ENCODE results near the gene F10. TPM values are rescaled to one million over a fixed set of nuclear protein-coding genes. Genes with fewer than 3 reads are reported as not detected.

The F10 gene
- 8.9 TPM for total RNA-seq
- long read RNA-seq, transcript F10-202 (8 exons, 1,517 nt): major isoform, 13 of 33 reads
- long read RNA-seq, partial matches to known transcripts: 14 of 33 reads
- long read RNA-seq, other reads (novel, unspliced or antisense): 3 of 33 reads

- Histone ChIP-seq H3K36me3 (no peaks in the 10 kb centered on the region), H3K27me3 (ENCODE audit: low read depth) (no peaks in the 10 kb centered on the region), H3K4me1 (no peaks in the 10 kb centered on the region), H3K4me3 (peak within 1 kb of the TSS; percentile 43), H3K9me3 (no peaks in the 10 kb centered on the region), H3K27ac (peak within 1 kb of the TSS; percentile 67)
- TF ChIP-seq CTCF (IDR thresholded peaks at IDR 0.05): no peak
- intact Hi-C loops (cut with DNase I): no loop called here
- peak; percentile 48 for DNase-seq
- ATAC-seq: peak; percentile 58 to 62
Measured at GRCh38 chr13:113122550-113123225, at the start of gene F10. TSS of gene F10 (plus strand) at chr13:113122799. CDS start at chr13:113122856, 57 bp downstream.

- Histone ChIP-seq H3K27ac (no peak overlapping the region), H3K9me3 (no peaks in the 10 kb centered on the region), H3K27me3 (ENCODE audit: low read depth) (no peaks in the 10 kb centered on the region), H3K4me3 (no peak overlapping the region), H3K4me1 (no peaks in the 10 kb centered on the region), H3K36me3 (peaks cover 47% of the 10 kb centered on the region)
- intact Hi-C loops (cut with DNase I): no loop called here
- no peak for DNase-seq
- no peak for TF ChIP-seq CTCF (IDR thresholded peaks at IDR 0.05)
- no peak for ATAC-seq
Measured at GRCh38 chr13:113073942-113074341, 48.7 kb upstream of the F10 start.

- no peak for ATAC-seq
- no peak for TF ChIP-seq CTCF (IDR thresholded peaks at IDR 0.05)
- H3K27me3 ChIP-seq (ENCODE audit: low read depth): no peaks in the 10 kb centered on the region
- intact Hi-C loops (cut with DNase I): no loop called here
- no peaks in the 10 kb centered on the region for H3K9me3 ChIP-seq
- H3K27ac ChIP-seq: no peak overlapping the region
- peaks cover 50% of the 10 kb centered on the region for H3K36me3 ChIP-seq
- H3K4me3 ChIP-seq: no peak overlapping the region
- H3K4me1 ChIP-seq: no peaks in the 10 kb centered on the region
- DNase-seq: no peak
Measured at GRCh38 chr13:113074401-113074800, 48.2 kb upstream of the F10 start.

GRCh38 chr13:113074876-113075275 is 47.7 kb upstream of the F10 start:
- DNase-seq (peak; percentile 31), ATAC-seq (no peak)
- Histone ChIP-seq H3K27me3 (ENCODE audit: low read depth) (no peaks in the 10 kb centered on the region), H3K36me3 (peaks cover 50% of the 10 kb centered on the region), H3K4me1 (no peaks in the 10 kb centered on the region), H3K4me3 (no peak overlapping the region), H3K9me3 (no peaks in the 10 kb centered on the region), H3K27ac (no peak overlapping the region)
- intact Hi-C loops (cut with DNase I): no loop called here
- no peak for TF ChIP-seq CTCF (IDR thresholded peaks at IDR 0.05)

GRCh38 chr13:113075711-113076110 is 46.9 kb upstream of the F10 start:
- no peak for TF ChIP-seq CTCF (IDR thresholded peaks at IDR 0.05)
- DNase-seq: peak; percentile 31

More at GRCh38 chr13:113075711-113076110, 46.9 kb upstream of the F10 start:
- H3K36me3 ChIP-seq: peaks cover 43% of the 10 kb centered on the region
- no peaks in the 10 kb centered on the region for H3K4me1 ChIP-seq
- H3K27ac ChIP-seq: no peak overlapping the region
- no peak for ATAC-seq
- H3K9me3 ChIP-seq: no peaks in the 10 kb centered on the region
- intact Hi-C loops (cut with DNase I): no loop called here
- H3K4me3 ChIP-seq: no peak overlapping the region
- no peaks in the 10 kb centered on the region for H3K27me3 ChIP-seq (ENCODE audit: low read depth)
